Right ventricle myocardium superior (tissue), 1 donor: Measurements from ENCODE around the gene PRKCE. TPM values are rescaled to one million over a fixed set of nuclear protein-coding genes. Genes with fewer than 3 reads are reported as not detected.

Experiments
- ATAC-seq: fragments of 200-7000 bp; cut with Tn5 transposase; one replicate; pipeline ENCODE4 v1.9.1; 2020; ENCODE audit warnings: mild to moderate bottlenecking; ENCODE audit not compliant: poor library complexity
- DNase-seq: peaks from one replicate; pipeline ENCODE4 v3.0.0-alpha.2; 2020
- intact Hi-C: fragments of 100-400 bp; cut with DNase I; formaldehyde crosslinking; loops from one replicate; pipeline ENCODE4 v1.11.2; 2022
- total RNA-seq: library from RNA; stranded (reverse); fragmentation: NEBNext Ultra II Directional; extraction: Animal tissue kit (Norgen Biotek cat#: 25700); gene quantifications from one replicate; pipeline ENCODE4 v1.2.1, GENCODE V29; 2021
- donor health status: DM: no; HTN: yes; CAD: no; lungs with severe emphysema.

The PRKCE gene
- total RNA-seq, 1 donor from 2014 or later = 12.5 TPM

DNA sequence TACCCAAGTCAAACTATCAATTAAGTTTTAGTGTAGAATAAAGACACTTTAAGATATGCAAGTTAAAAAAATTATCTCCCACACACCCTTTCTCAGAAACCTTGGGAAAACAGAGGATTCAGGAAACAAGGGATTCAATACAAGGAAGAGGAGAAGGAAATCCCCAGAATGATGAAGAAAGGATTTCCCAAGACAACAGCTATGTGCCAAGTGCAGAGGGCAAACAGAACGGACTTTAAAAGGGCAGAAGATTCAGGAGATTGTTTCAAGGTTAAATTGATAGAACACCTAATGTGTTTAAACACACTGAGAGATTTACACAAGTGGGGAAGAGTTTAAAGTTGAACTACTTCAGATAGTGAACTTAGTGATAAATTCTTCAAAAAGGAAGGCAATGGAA is 574.3 kb downstream of the PRKCE start:
- no peak for ATAC-seq
- no peak for DNase-seq
- intact Hi-C loops = no loop called here

DNA sequence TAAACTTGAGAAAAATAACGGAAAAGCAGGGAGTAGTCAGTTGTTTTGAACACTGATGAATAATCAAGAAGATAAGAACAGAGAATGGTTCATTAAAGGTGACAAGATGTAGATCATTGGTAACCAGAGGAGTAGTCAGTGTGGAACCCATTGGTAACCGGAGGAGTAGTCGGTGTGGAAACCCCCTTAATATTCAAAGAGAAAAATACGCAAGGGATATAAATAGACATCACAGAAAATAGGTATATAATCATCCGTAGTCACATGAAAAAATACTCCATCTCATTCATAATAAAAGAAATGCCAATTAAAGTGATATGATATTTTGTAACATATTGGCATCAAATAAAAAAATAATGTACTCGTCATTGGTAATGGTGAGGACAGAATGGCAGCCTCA is 575.1 kb downstream of the PRKCE start:
- intact Hi-C loops = no loop called here

DNA sequence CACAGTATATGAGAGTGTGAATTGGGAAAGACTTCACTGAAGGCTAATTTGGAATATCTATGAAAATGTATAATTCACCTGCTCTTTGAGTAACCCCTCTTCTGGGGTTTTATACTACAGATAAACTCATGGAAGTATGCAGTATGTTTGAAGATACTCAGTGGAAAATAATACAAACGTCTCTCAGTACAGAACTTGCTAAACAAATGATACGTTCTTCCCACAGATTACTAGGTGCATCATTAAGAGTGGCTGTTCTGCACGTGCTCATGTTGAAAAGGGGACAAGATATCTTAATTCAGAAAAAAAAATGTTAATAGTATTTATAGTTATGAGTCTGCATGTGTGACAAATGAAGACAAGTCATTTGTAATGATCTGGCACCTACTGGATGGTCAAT is 575.5 kb downstream of the PRKCE start:
- ATAC-seq (no peak), DNase-seq (no peak)
- intact Hi-C loops = no loop called here

More for the DNA sequence above, 575.1 kb downstream of the PRKCE start:
- DNase-seq = no peak
- no peak for ATAC-seq

DNA sequence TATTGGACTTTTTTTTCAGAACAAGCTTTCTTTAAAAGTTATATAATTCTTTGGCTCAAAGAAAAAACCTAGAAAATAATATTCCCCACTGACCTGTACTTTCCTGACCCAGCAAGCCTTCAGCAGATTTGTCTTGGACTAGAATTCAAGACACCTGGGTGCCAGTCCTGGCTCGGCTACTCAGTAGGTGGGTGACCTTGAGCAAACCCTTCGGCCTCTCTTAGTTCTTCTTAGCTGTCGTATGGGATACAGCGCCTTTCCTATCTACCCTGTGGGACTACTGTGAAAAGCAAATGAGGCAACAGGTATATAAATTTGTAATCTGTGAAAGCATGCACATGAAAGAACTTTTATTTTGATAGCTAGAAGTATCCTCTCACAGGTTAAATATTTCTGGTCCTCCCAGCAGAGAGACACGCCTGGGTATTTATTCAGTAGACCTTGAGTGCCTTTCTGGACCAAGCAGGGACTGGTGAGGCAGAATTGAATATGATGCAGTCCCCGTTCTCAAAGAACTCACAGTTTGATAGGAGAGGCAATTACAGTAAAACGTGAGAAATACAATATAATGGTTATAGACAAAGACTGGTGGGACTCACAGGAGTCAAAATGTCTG is 576.3 kb downstream of the PRKCE start:
- DNase-seq (no peak), ATAC-seq (no peak)
- intact Hi-C loops = no loop called here

DNA sequence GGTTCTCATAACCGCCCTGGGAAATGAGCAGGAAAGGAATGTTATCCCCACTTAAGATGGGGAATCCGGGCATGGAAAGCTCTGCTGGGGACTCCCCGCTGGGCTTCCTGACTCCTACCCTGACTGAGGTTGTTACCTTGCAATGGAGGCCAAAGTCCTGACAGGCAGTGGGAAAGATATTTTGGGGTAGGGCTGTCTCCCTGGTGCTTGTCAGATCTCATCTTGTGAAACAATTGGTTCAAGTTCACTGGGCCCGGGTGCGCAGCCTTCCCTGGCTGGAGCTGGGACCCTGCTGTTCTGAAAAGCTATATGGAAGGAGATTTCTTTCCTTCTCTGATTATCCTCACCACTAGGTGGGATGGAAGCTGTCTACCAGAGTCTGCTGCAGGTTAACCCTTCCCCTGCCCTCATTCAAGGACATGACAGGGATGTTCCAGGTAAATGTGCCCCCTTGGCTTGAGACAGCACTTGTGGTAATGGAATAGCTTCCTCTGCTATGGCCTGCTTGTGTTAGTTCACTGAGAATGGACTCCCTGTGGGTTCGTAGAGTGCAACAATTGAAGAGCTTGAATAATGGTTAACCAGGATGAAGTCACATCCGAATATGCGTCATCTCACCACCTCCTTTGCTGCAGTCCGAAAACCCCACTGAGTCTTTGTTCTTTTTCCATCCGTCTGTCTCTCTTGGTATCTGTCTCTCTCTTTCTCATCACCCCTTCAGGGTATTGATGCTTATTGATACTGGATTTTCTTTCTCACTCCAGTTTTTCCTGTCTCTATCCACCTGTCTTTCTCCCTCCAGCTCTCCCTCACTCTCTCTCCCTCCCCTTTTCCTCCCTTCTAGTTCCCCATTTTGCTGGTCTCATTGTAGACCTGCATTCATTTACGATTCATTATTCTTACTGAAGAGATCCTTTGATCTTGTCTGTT is 577.9 kb downstream of the PRKCE start:
- ATAC-seq (no peak), DNase-seq (no peak)
- intact Hi-C loops = loop anchor here (5.0 kb wide), 1 partner anchor 123 kb away; no protein-coding TSS in a partner anchor

DNA sequence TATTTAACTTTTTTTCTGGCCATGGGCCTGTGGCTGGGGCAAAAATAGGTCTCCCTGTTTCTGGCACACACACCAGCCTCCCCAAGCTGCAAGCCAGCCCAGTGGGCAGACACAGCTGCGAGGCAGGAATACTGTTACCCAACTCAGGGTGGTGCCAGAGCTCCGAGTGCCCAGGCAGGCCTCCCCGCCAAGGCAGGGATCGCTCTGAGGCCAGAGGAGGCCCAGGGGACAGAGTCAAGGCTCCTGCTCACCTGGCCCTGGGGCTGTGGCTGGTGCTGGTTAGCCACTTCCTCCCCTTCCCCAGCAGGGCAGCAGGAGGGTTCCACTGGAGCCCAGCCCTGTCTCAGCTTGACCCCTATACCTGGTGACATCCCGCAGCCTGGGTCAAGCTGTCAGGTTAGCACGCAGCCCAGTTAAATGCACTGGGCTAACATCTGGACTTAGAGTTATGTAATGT is 578.7 kb downstream of the PRKCE start:
- DNase-seq (peak; percentile 71), ATAC-seq (peak; percentile 89)
- intact Hi-C loops = loop anchor here (5.0 kb wide), 1 partner anchor 122 kb away; no protein-coding TSS in a partner anchor

DNA sequence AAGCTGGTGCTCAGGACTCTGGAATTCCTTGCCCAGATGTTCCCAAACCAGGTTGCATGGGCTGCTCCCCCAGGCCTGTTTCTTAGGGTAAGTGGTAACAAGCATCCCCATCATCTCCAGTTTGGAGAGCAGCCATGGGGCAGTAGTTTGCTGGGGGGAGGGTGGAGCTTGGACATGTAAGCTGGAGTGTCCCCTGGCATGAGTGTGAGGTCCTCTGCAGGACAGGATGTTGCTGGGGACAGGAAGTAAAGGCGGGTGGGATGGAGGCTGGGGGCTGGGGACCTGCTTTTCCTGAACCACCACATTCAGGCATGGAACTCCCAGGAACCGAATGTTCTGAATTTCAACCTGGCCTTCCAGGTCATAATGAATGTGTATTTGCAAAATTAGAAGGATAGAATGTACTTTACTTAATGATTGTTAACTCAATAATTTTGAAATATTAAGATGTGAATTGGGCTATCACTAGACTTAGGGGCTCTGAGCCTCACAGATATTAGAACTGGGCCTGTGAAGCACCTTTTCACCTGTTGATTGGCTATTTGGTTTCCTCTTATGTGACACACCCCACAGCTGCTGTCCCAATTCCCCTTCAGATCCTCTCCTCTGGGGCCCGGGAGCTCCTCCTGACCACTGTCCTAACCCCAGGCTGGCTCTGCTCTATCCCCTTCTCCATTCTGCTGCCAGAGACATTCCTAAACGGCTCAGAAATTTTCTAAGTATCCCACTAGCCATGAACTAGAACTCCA is 579.4 kb downstream of the PRKCE start:
- ATAC-seq (peak; percentile 18), DNase-seq (peak; percentile 55)
- intact Hi-C loops = loop anchor here (5.0 kb wide), 1 partner anchor 121 kb away; no protein-coding TSS in a partner anchor

DNA sequence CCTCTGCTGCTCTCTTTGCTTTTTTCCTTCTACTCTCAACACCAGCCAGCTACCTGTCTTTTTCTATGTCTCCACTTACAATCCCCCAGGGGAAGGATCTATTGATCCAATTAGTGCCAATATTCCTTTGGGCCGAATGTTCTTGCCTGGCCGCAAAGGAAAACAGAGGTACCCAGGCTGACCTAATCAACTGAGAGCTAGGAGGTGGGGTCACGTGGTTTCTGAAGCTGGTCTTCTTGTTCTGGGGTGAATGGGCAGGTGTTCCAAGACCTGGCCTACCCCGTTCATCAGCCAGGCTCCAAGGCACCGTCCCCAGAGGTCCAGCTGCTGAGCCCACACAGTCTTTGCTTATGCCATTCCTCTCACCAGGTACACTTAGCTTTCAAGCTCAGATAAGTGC is 580.2 kb downstream of the PRKCE start:
- no peak for DNase-seq
- ATAC-seq = no peak
- intact Hi-C loops = loop anchor here (5.0 kb wide), 1 partner anchor 121 kb away; no protein-coding TSS in a partner anchor

DNA sequence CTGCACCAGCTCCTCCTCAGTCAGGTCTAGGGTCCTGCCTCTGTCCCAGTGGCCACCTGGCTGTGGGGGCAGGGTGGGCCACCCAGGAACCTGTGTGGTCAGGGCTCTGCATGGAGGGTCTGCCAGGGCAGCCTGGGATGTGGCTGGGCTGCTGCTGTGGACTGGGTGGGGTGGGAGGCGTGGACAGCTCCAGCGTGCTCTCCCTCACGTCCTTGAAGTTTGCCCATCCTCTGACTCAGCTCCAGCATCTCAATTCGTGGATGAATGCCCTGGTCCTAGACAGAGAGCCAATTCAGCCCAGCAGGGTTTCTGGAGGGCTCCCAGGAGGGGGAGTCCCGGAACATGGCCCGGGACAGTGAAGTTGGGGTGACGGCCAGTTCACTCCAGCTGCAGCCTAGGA is 581.4 kb downstream of the PRKCE start:
- ATAC-seq (no peak), DNase-seq (no peak)
- intact Hi-C loops = loop anchor here (5.0 kb wide), 1 partner anchor 119 kb away; no protein-coding TSS in a partner anchor

DNA sequence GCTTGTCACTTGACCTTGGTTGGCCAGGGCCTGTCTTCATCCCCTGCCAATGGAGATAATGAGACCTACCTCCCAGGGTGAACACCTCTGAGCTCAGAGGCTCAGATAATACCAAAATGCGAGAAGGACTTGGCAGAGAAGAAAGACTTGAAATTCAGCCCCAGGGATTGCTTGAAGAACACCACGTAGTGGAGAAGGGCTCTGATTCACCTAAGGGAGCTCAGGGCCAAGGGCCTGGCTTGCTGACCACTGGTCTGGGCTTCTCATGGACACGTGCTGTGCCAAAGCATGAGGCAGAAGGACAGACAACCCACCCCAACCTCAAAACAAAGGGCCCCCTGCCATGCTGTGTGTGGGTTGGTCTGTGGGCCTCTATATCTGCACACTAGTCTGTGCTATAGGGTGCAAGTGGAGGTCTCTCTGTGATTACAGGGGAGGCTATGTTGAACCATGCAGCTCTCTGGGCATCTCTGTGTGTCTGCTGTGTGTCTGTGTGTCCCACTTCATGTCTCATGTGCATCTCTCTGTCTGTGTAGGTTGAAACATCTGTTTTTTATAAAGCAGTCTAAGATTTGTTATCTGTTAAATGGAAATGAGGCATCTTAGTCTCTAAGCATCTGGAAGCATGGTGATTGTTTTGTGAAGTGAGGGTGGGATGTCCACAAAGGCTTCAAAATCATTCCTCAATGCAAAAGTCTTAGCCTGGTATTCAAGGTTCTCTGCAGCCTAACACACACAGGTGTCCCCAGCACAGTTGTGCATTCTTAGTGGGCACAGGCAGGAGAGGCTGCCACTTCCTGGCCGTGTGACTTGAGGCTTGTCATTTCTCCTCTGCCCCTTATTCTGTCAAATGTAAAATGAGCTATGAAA is 584.8 kb downstream of the PRKCE start:
- ATAC-seq = no peak
- DNase-seq = no peak
- intact Hi-C loops = no loop called here

DNA sequence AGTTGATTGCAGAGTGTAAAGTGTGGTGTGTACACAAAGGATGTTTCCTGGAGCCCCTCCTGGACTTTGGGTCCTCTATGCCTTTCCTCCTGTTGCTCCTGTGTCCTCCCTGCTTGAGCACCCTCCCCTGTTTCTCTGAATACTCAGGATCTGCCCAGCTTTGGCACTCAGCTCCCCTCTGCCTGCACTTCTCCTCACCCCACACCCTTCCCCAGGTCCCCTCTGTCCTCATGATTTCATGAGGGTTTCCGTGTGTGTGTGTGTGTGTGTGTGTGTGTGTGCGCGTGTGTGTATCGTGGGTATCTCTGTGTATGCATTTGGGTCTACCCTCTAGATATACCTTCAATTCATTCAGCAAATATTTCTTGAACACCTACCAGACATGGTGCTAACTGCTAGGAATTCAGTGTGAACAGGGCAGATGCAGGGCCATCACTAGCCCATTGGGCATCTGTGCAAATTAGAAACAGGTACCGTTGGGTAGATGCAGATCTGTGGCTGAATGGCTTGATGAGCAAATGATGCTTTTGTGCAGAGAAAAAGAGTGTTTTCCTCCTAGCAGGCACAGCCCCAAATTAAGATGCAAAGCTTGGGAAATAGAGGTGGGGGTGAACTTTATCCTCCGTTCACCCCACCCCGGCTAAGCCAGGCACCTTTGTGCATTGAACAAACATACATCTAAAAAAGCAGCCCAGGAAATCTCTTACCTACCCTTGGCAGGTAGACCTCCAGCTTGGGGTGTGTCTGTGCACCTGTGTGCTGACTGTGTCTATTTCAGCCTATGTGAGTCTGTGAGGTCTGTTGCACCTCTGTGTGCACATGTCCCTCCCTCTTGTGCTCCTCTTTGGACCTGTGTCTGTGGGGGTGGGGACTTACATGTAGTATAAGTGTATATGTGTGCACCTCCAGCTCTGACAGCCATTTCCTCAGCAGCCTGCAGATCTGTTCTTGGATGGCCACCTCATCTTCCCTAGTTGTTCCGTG is 585.7 kb downstream of the PRKCE start:
- ATAC-seq (no peak), DNase-seq (no peak)
- intact Hi-C loops = no loop called here

Other genes starting within 250 kb of the PRKCE start
- 6.6 TPM for gene SRBD1, start 40.4 kb upstream of the PRKCE start, total RNA-seq